HepG2 (cell line): ENCODE measurements around the gene HSD11B1L. TPM values are rescaled to one million over a fixed set of nuclear protein-coding genes. Genes with fewer than 3 reads are reported as not detected.
A peak's percentile ranks its signal among the peaks of the same experiment; 100 is the strongest.

Source experiments
- CCDC6 ChIP-seq: sonication (generic); formaldehyde crosslinking; IDR thresholded peaks from 2 replicates; pipeline ENCODE4 v1.8.1; 2022; ENCODE audit warnings: mild to moderate bottlenecking, missing genetic modification reagents, moderate library complexity
- CEBPB ChIP-seq: IDR thresholded peaks from 2 replicates; pipeline ENCODE4 v1.6.1; 2011; ENCODE audit warnings: low read depth, low read length, improper control_type of control experiment, borderline replicate concordance
- FOXA3 ChIP-seq: IDR thresholded peaks from 2 replicates; pipeline ENCODE4 v1.6.1; 2016; ENCODE audit warnings: missing genetic modification reagents, missing compliant biosample characterization
- GATAD1 ChIP-seq: IDR thresholded peaks from 2 replicates; pipeline ENCODE4 v1.6.1; 2016; ENCODE audit warnings: missing genetic modification reagents, missing compliant biosample characterization
- IRX3 ChIP-seq: sonication (generic); formaldehyde crosslinking; IDR thresholded peaks from 2 replicates; pipeline ENCODE4 v1.8.1; 2023; ENCODE audit warnings: mild to moderate bottlenecking, low read depth, missing genetic modification reagents, borderline replicate concordance
- KAT7 ChIP-seq: IDR thresholded peaks from 2 replicates; pipeline ENCODE4 v1.6.1; 2018; ENCODE audit warnings: borderline replicate concordance, missing compliant biosample characterization
- KDM2A ChIP-seq: sonication (generic); formaldehyde crosslinking; IDR thresholded peaks from 2 replicates; pipeline ENCODE4 v1.4.0; 2020; ENCODE audit warnings: low read depth, missing genetic modification reagents, borderline replicate concordance
- KLF15 ChIP-seq: sonication (generic); formaldehyde crosslinking; IDR thresholded peaks from 2 replicates; pipeline ENCODE4 v1.8.1; 2023; ENCODE audit warnings: borderline replicate concordance, mild to moderate bottlenecking, inconsistent platforms, missing genetic modification reagents, mixed read lengths
- MTA1 ChIP-seq: sonication (generic); formaldehyde crosslinking; IDR thresholded peaks from 2 replicates; pipeline ENCODE4 v1.4.0; 2020; ENCODE audit warnings: missing genetic modification reagents, mild to moderate bottlenecking, borderline replicate concordance
- PAXIP1 ChIP-seq: sonication (generic); formaldehyde crosslinking; conservative IDR thresholded peaks from 2 replicates; pipeline ENCODE4 v1.4.0; 2020; ENCODE audit warnings: mild to moderate bottlenecking, missing genetic modification reagents, moderate library complexity
- PBX3 ChIP-seq: sonication (generic); formaldehyde crosslinking; IDR thresholded peaks from 2 replicates; pipeline ENCODE4 v1.8.1; 2023; ENCODE audit warnings: missing genetic modification reagents, inconsistent platforms, borderline replicate concordance
- REXO4 ChIP-seq: sonication (generic); formaldehyde crosslinking; IDR thresholded peaks from 2 replicates; pipeline ENCODE4 v1.8.0; 2022; ENCODE audit warnings: missing genetic modification reagents, mild to moderate bottlenecking, borderline replicate concordance
- RNF2 ChIP-seq: fragments of 450-650 bp; conservative IDR thresholded peaks from 2 replicates; pipeline ENCODE4 v1.6.1; 2016; ENCODE audit warnings: low read depth
- SAP130 ChIP-seq: IDR thresholded peaks from 2 replicates; pipeline ENCODE4 v1.6.1; 2016; ENCODE audit warnings: low read depth
- XBP1 ChIP-seq: sonication (generic); formaldehyde crosslinking; IDR thresholded peaks from 2 replicates; pipeline ENCODE4 v1.5.0; 2020; ENCODE audit warnings: missing genetic modification reagents
- XRCC5 ChIP-seq: fragments of 200-400 bp; formaldehyde crosslinking; optimal IDR thresholded peaks from 2 replicates; pipeline ENCODE3; 2017; ENCODE audit warnings: mild to moderate bottlenecking, low read length
- ZFP36L2 ChIP-seq: sonication (generic); formaldehyde crosslinking; IDR thresholded peaks from 2 replicates; pipeline ENCODE4 v1.4.0; 2020; ENCODE audit warnings: missing genetic modification reagents
- ZIK1 ChIP-seq: sonication (generic); formaldehyde crosslinking; IDR thresholded peaks from 2 replicates; pipeline ENCODE4 v1.5.0; 2020; ENCODE audit warnings: mild to moderate bottlenecking, low read depth, missing genetic modification reagents, borderline replicate concordance
- ZNF143 ChIP-seq: sonication (generic); formaldehyde crosslinking; IDR thresholded peaks from 2 replicates; pipeline ENCODE4 v1.4.0; 2020; ENCODE audit warnings: missing genetic modification reagents
- ZNF20 ChIP-seq: sonication (generic); formaldehyde crosslinking; IDR thresholded peaks from 2 replicates; pipeline ENCODE4 v1.4.0; 2020; ENCODE audit warnings: mild to moderate bottlenecking, moderate library complexity, missing genetic modification reagents
- ZNF263 ChIP-seq: sonication (generic); formaldehyde crosslinking; IDR thresholded peaks from 2 replicates; pipeline ENCODE4 v1.4.0; 2020; ENCODE audit warnings: missing genetic modification reagents
- ZNF274 ChIP-seq: sonication (generic); formaldehyde crosslinking; IDR thresholded peaks from 2 replicates; pipeline ENCODE4 v1.5.1; 2020; ENCODE audit warnings: mild to moderate bottlenecking, missing genetic modification reagents
- ZNF451 ChIP-seq: sonication (generic); formaldehyde crosslinking; IDR thresholded peaks from 2 replicates; pipeline ENCODE4 v1.5.0; 2020; ENCODE audit warnings: mild to moderate bottlenecking, missing genetic modification reagents
- ZNF510 ChIP-seq: sonication (generic); formaldehyde crosslinking; IDR thresholded peaks from 2 replicates; pipeline ENCODE4 v1.4.0; 2020; ENCODE audit warnings: low read depth, mild to moderate bottlenecking, missing genetic modification reagents
- ZNF557 ChIP-seq: sonication (generic); formaldehyde crosslinking; IDR thresholded peaks from 2 replicates; pipeline ENCODE4 v1.4.0; 2020; ENCODE audit warnings: missing genetic modification reagents
- ZNF720 ChIP-seq: sonication (generic); formaldehyde crosslinking; IDR thresholded peaks from 2 replicates; pipeline ENCODE4 v1.4.0; 2020; ENCODE audit warnings: missing genetic modification reagents
- ZNF749 ChIP-seq: sonication (generic); formaldehyde crosslinking; IDR thresholded peaks from 2 replicates; pipeline ENCODE4 v1.8.0; 2022; ENCODE audit warnings: mild to moderate bottlenecking, missing genetic modification reagents, moderate library complexity, borderline replicate concordance
- ZNF790 ChIP-seq: sonication (generic); formaldehyde crosslinking; IDR thresholded peaks from 2 replicates; pipeline ENCODE4 v1.8.0; 2022; ENCODE audit warnings: missing genetic modification reagents, mild to moderate bottlenecking, borderline replicate concordance
- polyA plus RNA-seq, 8 experiments: library from polyadenylated mRNA; depleted of rRNA in 3 of 8; stranded (reverse) in 7 of 8; unstranded in 1 of 8; fragments of >200 nt; fragmentation: Illumina TruSeq in 4 of 8; extraction: Trizol in 4 of 8; gene quantifications; 2 replicates each; pipeline versions ENCODE4 v1.2.1 to v1.2.3, GENCODE V29; 2011 to 2016; ENCODE audit warnings: low read depth in 4 of 8, missing spikeins in 1 of 8, mixed read lengths in 1 of 8; ENCODE audit not compliant: insufficient read depth in 1 of 8
- total RNA-seq, 5 experiments: library from RNA; depleted of rRNA; stranded (reverse); fragments of >200 nt; fragmentation: Illumina TruSeq; extraction: Trizol; gene quantifications; 2 replicates each; pipeline ENCODE4 v1.2.3, GENCODE V29; 2016; ENCODE audit warnings: low read depth in 1 of 5

Gene HSD11B1L
- total and polyA plus RNA-seq, 2 of the 13 experiments (the other 11 are each of a cell fraction or from before 2014, with no cell fraction given): 2.8 to 3.9 TPM

GRCh38 chr19:5642204-5642603, 38.6 kb upstream of the HSD11B1L start (continued):
- TF ChIP-seq PAXIP1 (CRISPR knock-in tag) (peak; percentile 58), ZNF749 (CRISPR knock-in tag) (no peak), REXO4 (no peak), ZNF20 (CRISPR knock-in tag) (no peak), ZNF790 (CRISPR knock-in tag) (no peak), ZFP36L2 (CRISPR knock-in tag) (no peak), ZNF263 (CRISPR knock-in tag) (no peak), RNF2 (no peak), IRX3 (CRISPR knock-in tag) (no peak), KDM2A (no peak), ZNF510 (CRISPR knock-in tag) (no peak), KAT7 (CRISPR knock-in tag) (no peak), ZIK1 (no peak), PBX3 (CRISPR knock-in tag) (no peak), KLF15 (CRISPR knock-in tag) (no peak), ZNF557 (CRISPR knock-in tag) (no peak), FOXA3 (CRISPR knock-in tag) (peak; percentile 46), XRCC5 (no peak), CEBPB (peak; percentile 94), ZNF451 (CRISPR knock-in tag) (no peak), ZNF274 (no peak), XBP1 (CRISPR knock-in tag) (no peak), MTA1 (CRISPR knock-in tag) (no peak), SAP130 (CRISPR knock-in tag) (peak; percentile 45), ZNF720 (CRISPR knock-in tag) (no peak), CCDC6 (CRISPR knock-in tag) (no peak), ZNF143 (no peak), GATAD1 (CRISPR knock-in tag) (no peak)
